PC-3 (cell line): ENCODE data around the gene TEX14.

ENCODE experiments used
- CTCF ChIP-seq: fragments of 300-600 bp; sonication (generic); conservative IDR thresholded peaks from 2 replicates; pipeline ENCODE4 v1.5.1; 2017; ENCODE audit warnings: antibody characterized with exemption, low read depth, mild to moderate bottlenecking, low read length
- EZH2 ChIP-seq: fragments of 300-600 bp; sonication (generic); IDR thresholded peaks from one replicate; pipeline ENCODE4 v1.6.1; 2017; ENCODE audit warnings: antibody characterized with exemption, mild to moderate bottlenecking, low read length; ENCODE audit not compliant: unreplicated experiment
- EZH2phosphoT487 ChIP-seq: fragments of 300-600 bp; sonication (generic); IDR thresholded peaks from 2 replicates; pipeline ENCODE4 v1.6.1; 2018; ENCODE audit warnings: mild to moderate bottlenecking, antibody characterized with exemption, low read length, borderline replicate concordance

GRCh38 chr17:58665946-58666857, 25.6 kb downstream of the TEX14 start:
- TF ChIP-seq CTCF: no peak
- TF ChIP-seq EZH2: no peak
- no peak for TF ChIP-seq EZH2phosphoT487
